ENCODE results near the gene PGLYRP3.

The PGLYRP3 gene, protein sequence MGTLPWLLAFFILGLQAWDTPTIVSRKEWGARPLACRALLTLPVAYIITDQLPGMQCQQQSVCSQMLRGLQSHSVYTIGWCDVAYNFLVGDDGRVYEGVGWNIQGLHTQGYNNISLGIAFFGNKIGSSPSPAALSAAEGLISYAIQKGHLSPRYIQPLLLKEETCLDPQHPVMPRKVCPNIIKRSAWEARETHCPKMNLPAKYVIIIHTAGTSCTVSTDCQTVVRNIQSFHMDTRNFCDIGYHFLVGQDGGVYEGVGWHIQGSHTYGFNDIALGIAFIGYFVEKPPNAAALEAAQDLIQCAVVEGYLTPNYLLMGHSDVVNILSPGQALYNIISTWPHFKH

DNA sequence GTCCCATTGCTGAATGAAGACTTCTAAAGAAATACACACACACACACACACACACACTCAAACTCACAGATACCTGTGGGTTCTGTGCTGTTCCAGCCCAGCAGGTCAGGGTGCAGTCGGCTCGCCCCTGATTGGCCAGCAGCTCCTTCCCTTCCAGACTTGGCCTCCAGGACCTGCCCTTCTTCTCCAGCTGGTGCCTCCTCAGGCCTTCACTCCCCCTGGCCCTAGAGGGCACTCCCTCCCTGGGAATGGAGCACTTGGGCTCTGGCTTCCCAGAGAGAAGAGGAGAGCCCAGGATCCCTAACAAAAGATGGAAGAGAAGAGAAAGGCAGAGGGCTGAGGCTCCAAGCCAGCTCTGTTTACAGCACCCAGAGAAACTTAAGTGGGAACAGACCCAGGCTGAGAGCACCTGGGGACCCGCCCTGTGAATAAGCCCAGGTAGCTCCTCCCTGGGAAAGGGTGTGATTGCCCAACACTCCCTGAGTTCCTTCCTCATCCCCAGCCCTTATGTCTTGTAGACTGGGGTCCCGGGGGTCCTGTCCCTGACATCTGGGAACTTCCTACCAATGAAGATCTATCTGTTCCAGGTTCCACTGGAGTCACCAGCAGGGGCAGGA is at the start of gene PGLYRP3:
PGLYRP3 (minus strand) TSS at position 383 of the 617 bp plus-strand sequence. CDS start 2,287 bp downstream, outside the sequence.
- Histone ChIP-seq H3K4me1 (no peaks in the 10 kb centered on the region), H3K27me3 (ENCODE audit: control insufficient read depth, insufficient read depth, low read length) (no peaks in the 10 kb centered on the region), H3K9ac (no peak within 1 kb of the TSS), H3K79me2 (no peaks in the 10 kb centered on the region), H3K4me2 (ENCODE audit: low read length) (no peak within 1 kb of the TSS), H3K9me3 (ENCODE audit: control insufficient read depth, low read length) (no peaks in the 10 kb centered on the region), H3K36me3 (ENCODE audit: control insufficient read depth, insufficient read depth, low read length) (no peaks in the 10 kb centered on the region), H3K27ac (no peak within 1 kb of the TSS), H2AFZ (no peak within 1 kb of the TSS), H3K4me3 (ENCODE audit: low read depth, low read length) (no peak within 1 kb of the TSS)
- no peak for TF ChIP-seq CTCF (IDR thresholded peaks at IDR 0.05)

- no peaks in the 10 kb centered on the region for H3K79me2 ChIP-seq
- no peaks in the 10 kb centered on the region for H3K36me3 ChIP-seq (ENCODE audit: control insufficient read depth, insufficient read depth, low read length)
- TF ChIP-seq CTCF (IDR thresholded peaks at IDR 0.05) = no peak
- no peak overlapping the region for H3K4me3 ChIP-seq (ENCODE audit: low read depth, low read length)
- H3K9me3 ChIP-seq (ENCODE audit: control insufficient read depth, low read length) = no peaks in the 10 kb centered on the region
- H3K4me2 ChIP-seq (ENCODE audit: low read length) = no peak overlapping the region
- no peak overlapping the region for H3K27ac ChIP-seq
- no peaks in the 10 kb centered on the region for H3K27me3 ChIP-seq (ENCODE audit: control insufficient read depth, insufficient read depth, low read length)
- H3K4me1 ChIP-seq = no peaks in the 10 kb centered on the region
- no peak overlapping the region for H3K9ac ChIP-seq
- H2AFZ ChIP-seq = no peak overlapping the region
Observed at GRCh38 chr1:153362187-153362775, 49.5 kb upstream of the PGLYRP3 start.

DNA sequence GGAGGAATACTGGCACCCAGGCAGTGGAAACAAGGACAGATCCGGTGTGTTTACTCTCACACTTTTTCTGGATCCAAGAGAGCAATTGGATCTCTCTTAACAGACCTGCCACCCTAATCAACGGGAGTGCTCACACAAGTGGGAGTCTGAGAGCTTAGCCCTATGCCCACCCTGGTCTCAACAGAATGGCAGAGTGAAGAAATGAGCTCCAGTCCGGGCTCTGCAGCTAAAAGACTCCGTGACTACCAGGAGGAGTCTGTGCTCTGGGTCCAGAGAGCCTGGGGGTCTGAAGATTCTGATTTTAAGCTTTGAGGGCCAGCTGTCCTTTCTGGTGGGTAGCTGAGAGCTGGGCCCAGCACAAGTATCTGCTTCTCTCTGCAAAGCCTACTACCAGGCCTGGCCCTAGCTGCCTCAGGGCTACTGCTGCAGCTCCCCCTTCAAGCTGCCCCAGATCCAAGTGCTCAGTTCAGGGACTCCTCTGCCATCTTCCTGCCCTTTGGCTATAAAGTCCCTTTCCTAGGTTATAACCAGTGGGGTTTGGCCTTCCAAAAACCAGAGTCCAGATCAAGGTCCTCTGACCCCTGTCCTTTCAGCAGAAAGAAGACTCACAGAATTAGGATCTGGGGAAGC is 48.8 kb upstream of the PGLYRP3 start:
- no peak for TF ChIP-seq CTCF (IDR thresholded peaks at IDR 0.05)
- Histone ChIP-seq H2AFZ (no peak overlapping the region), H3K4me1 (no peaks in the 10 kb centered on the region), H3K9ac (no peak overlapping the region), H3K4me2 (ENCODE audit: low read length) (no peak overlapping the region), H3K27ac (no peak overlapping the region), H3K27me3 (ENCODE audit: control insufficient read depth, insufficient read depth, low read length) (no peaks in the 10 kb centered on the region), H3K36me3 (ENCODE audit: control insufficient read depth, insufficient read depth, low read length) (no peaks in the 10 kb centered on the region), H3K4me3 (ENCODE audit: low read depth, low read length) (no peak overlapping the region), H3K79me2 (no peaks in the 10 kb centered on the region), H3K9me3 (ENCODE audit: control insufficient read depth, low read length) (no peaks in the 10 kb centered on the region)

GRCh38 chr1:153360592-153361479 is 48.1 kb upstream of the PGLYRP3 start:
- no peaks in the 10 kb centered on the region for H3K27me3 ChIP-seq (ENCODE audit: control insufficient read depth, insufficient read depth, low read length)
- no peaks in the 10 kb centered on the region for H3K9me3 ChIP-seq (ENCODE audit: control insufficient read depth, low read length)
- no peaks in the 10 kb centered on the region for H3K4me1 ChIP-seq
- H3K36me3 ChIP-seq (ENCODE audit: control insufficient read depth, insufficient read depth, low read length) = no peaks in the 10 kb centered on the region
- no peak overlapping the region for H3K9ac ChIP-seq
- no peaks in the 10 kb centered on the region for H3K79me2 ChIP-seq
- no peak overlapping the region for H3K4me2 ChIP-seq (ENCODE audit: low read length)
- no peak overlapping the region for H3K27ac ChIP-seq
- no peak overlapping the region for H2AFZ ChIP-seq
- no peak for TF ChIP-seq CTCF (IDR thresholded peaks at IDR 0.05)
- no peak overlapping the region for H3K4me3 ChIP-seq (ENCODE audit: low read depth, low read length)

Data from parathyroid adenoma (tissue), 2 donors.